GM18870 (cell line): Measurements from ENCODE around the gene ESPN.

Experiments
- ATAC-seq: cut with Tn5 transposase; IDR thresholded peaks from one replicate; pipeline ENCODE4 v1.9.1; 2021; ENCODE audit warnings: moderate library complexity; ENCODE audit not compliant: unreplicated experiment

The ESPN gene

DNA sequence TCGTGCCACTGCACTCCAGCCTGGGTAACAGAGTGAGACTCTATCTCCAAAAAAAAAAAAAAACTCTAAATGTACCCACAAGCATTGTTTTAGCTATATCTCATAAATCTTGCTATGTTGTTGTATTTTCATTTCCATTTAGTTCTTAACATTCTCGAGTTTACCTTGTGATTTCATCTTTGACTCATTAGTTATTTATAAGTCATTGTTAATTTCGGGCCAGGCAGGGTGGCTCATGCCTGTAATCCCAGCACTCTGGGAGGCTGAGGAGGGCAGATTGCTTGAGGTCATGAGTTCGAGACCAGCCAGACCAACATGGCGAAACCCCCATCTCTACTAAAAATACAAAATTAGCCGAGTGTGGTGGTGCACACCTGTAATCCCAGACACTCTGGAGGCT lies 16.6 kb upstream of the ESPN start:
- ATAC-seq, result no peak

GRCh38 chr1:6409053-6409452 lies 15.5 kb upstream of the ESPN start:
- no peak for ATAC-seq

DNA sequence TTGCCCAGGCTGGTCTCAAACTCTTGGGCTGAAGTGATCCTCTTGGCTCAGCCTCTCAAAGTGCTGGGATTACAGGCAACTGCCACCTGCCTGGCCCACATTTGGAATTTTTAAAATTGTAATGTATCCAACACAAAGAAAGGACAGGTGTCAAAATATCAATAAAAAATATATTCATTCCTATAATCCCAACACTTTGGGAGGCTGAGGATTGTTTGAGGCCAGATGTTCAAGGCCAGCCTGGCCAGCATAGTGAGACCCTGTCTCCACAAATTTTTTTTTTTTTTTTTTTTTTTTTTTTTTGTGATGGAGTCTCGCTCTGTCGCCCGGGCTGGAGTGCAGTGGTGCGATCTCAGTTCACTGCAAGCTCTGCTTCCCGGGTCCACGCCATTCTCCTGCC lies 14.8 kb upstream of the ESPN start:
- ATAC-seq, result no peak

- no peak for ATAC-seq
These were observed 14.2 kb upstream of the ESPN start for GRCh38 chr1:6410248-6410893.

DNA sequence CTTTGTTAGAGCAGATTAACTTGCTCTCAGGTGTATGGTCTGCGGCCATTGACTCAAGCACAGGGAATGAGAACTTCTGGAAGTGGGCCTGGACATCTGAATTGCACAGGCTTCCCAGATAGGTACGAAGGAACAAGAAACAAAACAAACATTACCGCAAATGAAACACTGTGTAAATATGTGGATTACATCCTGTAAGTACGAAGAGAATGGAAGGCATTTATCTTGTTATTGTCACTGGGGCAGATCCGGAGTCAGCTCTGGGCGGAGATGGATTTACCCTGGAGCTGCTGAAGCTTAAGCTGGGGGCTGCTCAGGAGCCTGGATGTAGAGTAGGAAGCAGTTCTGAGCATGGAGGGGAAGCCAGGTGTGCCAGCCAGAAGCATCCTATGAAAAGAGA lies 11.7 kb upstream of the ESPN start:
- no peak for ATAC-seq

GRCh38 chr1:6414443-6414844 lies 10.1 kb upstream of the ESPN start:
- no peak for ATAC-seq

DNA sequence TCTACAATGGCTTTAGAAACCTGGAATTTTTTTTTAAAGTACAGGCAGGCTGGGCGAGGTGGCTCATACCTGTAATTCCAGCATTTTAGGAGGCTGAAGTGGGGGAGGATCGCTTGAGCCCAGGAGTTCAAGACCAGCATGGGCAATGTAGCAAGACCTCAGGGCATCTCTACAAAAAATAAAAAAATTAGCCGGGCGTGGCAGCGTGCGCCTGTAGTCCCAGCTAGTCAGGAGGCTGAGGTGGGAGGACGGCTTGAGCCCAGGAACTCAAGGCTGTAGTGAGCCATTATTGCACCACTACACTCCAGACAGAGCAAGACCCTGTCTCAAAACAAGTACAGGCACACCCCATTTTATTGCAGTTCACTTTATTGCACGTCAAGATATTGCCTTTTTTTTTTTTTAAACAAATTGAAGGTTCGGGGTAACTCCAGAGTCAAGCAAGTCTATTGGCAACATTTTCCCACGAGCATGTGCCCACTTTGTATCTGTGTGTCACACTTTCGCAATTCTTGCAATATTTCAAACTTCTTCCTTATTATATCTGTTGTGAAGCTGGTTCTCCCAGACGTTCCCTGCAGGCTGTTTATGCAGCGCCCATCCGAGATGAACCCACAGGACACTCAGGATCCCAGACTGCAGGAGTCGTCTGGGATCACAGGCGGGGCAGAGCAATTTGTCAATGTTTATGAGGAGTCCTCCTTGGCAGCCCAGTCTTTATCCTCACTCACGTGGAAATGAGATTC lies 9.5 kb upstream of the ESPN start:
- ATAC-seq, result no peak

DNA sequence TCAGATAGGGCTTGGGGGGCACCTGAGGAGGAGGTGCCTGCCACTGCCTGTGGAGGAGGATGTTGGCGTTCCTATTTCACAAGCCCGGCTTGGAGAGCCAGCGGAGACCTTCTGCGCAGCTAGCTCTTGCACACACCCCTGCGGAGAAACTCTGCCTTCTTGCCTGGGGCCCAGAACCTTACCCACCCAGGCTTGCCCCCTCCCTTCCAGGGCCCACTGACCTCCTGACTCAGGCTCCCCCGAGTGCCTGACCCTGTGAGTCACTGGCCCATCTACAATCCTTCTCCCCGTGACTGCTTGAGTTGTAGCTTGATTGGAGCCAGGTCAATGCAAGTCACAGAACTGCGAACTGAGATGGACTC lies 8.3 kb upstream of the ESPN start:
- ATAC-seq, result no peak

- no peak for ATAC-seq
These were observed 7.7 kb upstream of the ESPN start for GRCh38 chr1:6416906-6417305.

- no peak for ATAC-seq
These were observed 6.5 kb upstream of the ESPN start for GRCh38 chr1:6417961-6418667.

DNA sequence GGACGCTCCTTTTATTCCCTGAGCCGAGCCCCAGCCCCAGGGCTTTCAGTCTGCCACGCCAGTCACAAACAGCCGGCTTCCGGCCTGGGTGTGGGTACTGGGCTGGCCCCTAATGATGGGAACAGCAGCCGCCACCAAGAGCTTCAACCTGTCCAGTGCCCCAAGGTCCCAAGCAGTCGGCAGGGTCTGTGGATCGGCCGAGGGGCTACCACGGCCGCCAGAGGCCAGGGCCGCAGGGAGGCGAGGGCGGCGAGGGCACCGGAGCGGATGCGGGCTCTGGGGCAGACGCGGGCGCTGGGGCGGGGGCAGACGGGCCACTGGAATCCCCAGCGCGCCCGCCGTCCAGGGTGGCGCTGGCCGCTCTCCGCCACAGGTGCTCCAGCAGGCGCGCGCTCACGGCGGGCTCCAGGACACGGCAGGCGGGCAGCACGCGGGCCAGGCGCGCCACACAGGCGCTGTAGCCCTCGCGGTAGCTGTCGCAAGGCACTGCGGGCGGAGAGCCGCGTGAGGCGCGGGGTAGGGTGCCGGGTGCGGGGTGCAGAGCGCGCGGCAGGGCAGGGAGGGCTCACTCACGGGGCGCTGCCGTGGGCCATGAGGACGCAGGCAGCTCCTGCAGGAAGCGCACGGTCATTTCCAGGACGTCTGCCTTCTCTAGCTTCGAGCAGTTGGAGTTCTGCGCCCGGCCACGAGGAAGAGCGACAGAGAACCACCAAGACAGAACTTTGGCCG lies 5.7 kb upstream of the ESPN start:
- no peak for ATAC-seq

DNA sequence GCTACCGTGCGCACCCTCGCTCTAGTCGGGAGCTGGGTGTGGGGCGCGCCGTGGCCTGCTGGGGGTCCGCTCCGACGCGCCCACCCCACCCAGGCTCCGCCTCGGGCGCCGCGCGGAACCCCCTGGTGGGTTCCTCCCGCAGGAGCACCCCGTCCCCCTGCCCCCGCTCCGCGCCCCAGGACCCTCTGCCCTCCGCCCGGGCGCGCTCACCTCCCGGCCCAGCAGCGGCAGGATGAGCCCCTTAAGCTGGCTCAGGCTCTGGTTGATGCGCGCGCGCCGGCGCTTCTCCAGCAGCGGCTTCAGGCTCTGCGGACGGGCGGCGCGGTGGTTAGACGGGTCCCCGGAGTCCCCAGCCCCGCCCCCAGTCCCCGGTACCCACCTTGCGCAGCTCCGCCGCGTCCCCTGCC lies 5.2 kb upstream of the ESPN start:
- no peak for ATAC-seq

- ATAC-seq, result no peak
These were observed 4.6 kb upstream of the ESPN start, which contains the start of gene HES2 for GRCh38 chr1:6419804-6420453. TSS of gene HES2 (minus strand) at chr1:6419919. CDS start at chr1:6419820, 99 bp downstream.

DNA sequence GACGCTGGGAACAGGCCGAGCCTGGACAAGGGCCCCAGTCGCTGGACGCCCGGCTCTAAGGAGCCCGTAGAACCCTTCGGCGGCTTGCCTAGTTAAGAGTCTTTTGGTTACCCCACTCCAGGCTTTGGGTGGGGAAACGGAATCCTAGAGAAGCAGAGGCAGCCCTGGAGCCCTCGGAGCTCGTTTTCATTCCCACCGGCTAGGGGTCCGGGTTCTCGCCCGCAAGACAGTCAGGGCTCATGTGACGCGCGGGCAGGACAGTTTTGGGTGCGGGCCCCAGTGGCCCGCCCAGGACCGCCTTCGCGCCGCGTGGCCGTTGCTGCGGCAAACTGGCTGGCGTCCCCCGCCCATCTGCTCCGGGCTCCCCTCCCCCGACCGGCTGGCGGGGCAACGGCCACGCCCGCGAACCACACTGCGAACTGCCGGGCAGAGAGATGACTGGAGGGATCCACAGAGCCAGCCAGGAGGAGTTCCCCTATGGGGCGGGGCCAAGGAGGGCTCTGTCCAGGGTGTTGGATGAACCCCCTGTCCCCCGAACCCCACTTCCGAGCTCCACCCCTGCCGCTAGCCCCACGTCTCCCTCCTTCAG lies 4.0 kb upstream of the ESPN start:
- ATAC-seq, result no peak

- ATAC-seq, result no peak
These were observed 3.3 kb upstream of the ESPN start for GRCh38 chr1:6421266-6421665.

GRCh38 chr1:6423321-6423999 lies 1.1 kb upstream of the ESPN start:
- ATAC-seq, result no peak

DNA sequence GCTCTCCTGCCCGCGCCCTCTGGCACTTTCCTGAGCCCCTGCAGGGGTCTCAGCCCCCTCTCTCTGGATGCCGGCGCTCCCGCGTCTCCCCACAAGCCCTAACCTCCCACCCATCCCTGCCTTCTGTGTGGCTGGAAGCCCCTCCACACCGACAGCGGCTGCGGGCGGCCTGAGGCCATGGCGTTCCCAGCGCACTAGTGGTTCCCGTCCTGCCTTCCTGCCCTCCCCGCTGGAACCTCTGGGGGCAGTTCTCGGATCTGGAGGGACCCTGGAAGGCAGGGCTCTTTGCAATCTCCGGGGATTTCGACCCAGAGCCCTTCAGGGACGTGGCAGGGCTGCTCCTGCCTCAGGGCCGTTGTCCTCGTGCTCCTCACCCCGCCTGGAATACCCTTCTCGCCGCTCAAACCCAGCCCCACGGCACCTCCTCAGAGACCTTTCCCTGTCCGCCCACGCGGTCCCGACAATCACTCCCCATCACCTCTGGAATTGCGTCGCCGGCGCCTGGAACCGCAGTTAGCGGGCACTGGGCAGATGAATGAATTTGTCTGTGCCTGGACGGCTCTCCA lies 493 bp upstream of the ESPN start:
- no peak for ATAC-seq

DNA sequence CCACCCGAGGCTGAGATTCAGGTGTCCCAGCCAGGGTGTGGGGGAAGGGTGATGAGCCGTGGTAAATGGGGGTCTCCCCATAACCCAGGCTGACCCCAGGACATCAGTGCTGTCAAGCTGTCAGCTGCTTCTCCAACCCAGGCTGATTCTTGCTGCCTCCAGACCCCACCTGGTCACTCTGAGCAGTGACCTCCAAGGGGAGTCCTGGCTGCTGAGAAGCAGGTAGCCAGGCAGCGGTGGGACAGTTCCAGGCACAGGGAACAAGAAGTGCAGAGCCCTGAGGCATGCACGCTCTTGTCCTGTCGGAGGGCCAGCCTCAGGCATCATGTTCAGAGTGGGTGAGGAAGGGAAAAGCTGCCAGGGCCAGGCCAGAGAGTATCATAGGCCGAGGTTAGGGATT lies 1.1 kb downstream of the ESPN start:
- no peak for ATAC-seq

GRCh38 chr1:6426277-6426971 lies 1.8 kb downstream of the ESPN start:
- no peak for ATAC-seq
